Ovary (tissue), 10 donors: Measurements from ENCODE around the gene SLC12A8. TPM values are rescaled to one million over a fixed set of nuclear protein-coding genes. Genes with fewer than 3 reads are reported as not detected.

Experiments
- DNase-seq, 5 donors: peaks; one replicate each; pipeline ENCODE4 v3.0.0-alpha.2; 2019 to 2020
- H3K27ac ChIP-seq, 2 donors: fragments of 200-600 bp; one replicate each; pipeline versions ENCODE4 v1.5.1 to v1.8.0; 2019 to 2022
- H3K27me3 ChIP-seq: fragments of 200-600 bp; one replicate; pipeline ENCODE4 v1.8.0; 2022
- H3K36me3 ChIP-seq: fragments of 200-600 bp; sonication (generic); one replicate; pipeline ENCODE4 v1.5.1; 2019
- H3K4me1 ChIP-seq: one replicate; pipeline ENCODE4 v1.8.1; 2013; ENCODE audit warnings: mild to moderate bottlenecking, moderate library complexity; ENCODE audit not compliant: insufficient read depth
- H3K4me3 ChIP-seq: fragments of 200-600 bp; sonication (generic); one replicate; pipeline ENCODE4 v1.5.1; 2017
- H3K9me3 ChIP-seq, 2 donors: fragments of 200-600 bp in 1 of 2; sonication (generic) in 1 of 2; one replicate each; pipeline versions ENCODE4 v1.5.1 to v1.8.1; 2013 to 2019; ENCODE audit warnings: mild to moderate bottlenecking in 1 of 2, moderate library complexity in 1 of 2
- EP300 ChIP-seq: sonication (generic); formaldehyde crosslinking; IDR thresholded peaks from one replicate; pipeline ENCODE4 v1.6.1; 2017; ENCODE audit warnings: antibody characterized with exemption
- POLR2A ChIP-seq: fragments of 450-650 bp; IDR thresholded peaks from one replicate; pipeline ENCODE4 v1.6.1; 2017; ENCODE audit warnings: antibody characterized with exemption, mild to moderate bottlenecking, moderate library complexity
- WGBS, 3 donors: extraction: QIAGEN DNeasy Blood & Tissue Kit in 1 of 3; methylation state at CpG; one replicate each; pipeline versions ENCODE4 v1.1.5 to v1.1.7; 2013 to 2017; 5-methylcytosine and 5-hydroxymethylcytosine counted together
- intact Hi-C, 4 donors: fragments of 100-400 bp; cut with DNase I; formaldehyde crosslinking; loops; one replicate each; pipeline versions ENCODE4 v1.11.0 to v1.15.1; 2022 to 2023
- long read RNA-seq, 3 donors: library from polyadenylated mRNA in 2 of 3; unstranded in 2 of 3; transcript quantifications; one replicate each; pipeline ENCODE4 v2.0.0 and lab custom pipeline, GENCODE V29; 2021 to 2026
- polyA plus RNA-seq, 2 donors: library from polyadenylated mRNA; stranded (reverse); fragments of 200-250 nt in 1 of 2; fragments of 350-450 nt in 1 of 2; fragmentation: Illumina TruSeq in 1 of 2; extraction: RNeasy Lipid Tissue Mini Kit (QIAGEN cat#74804) in 1 of 2; gene quantifications; one replicate each; pipeline ENCODE4 v1.2.3, GENCODE V29; 2013 to 2014
- total RNA-seq, 7 donors: library from RNA; depleted of rRNA in 2 of 7; stranded (reverse); fragments of >200 nt in 2 of 7; fragmentation: NEBNext Ultra II Directional in 3 of 7; extraction: Animal tissue kit (Norgen Biotek cat#: 25700) in 3 of 7; gene quantifications; one replicate each; pipeline versions ENCODE4 v1.1.0 to v1.2.4, GENCODE V29; 2016 to 2023
- TF ChIP-seq, protein P1 (sequence below), 3 donors: fragments of 450-650 bp in 2 of 3; fragments of 200-600 bp in 1 of 3; IDR thresholded peaks; one replicate each; pipeline versions ENCODE4 v1.5.1 to v1.8.0; 2016 to 2022; ENCODE audit warnings: antibody characterized with exemption in 3 of 3, mild to moderate bottlenecking in 1 of 3
- donor health status: DM: no; HTN: no; CAD: no; lungs with moderate emphysema.
- donor health status: DM: no; HTN: no; CAD: no.
- donor health status: Bipolar disorder and iron deficiency.
- donor health status: DM: yes; HTN: yes; CAD: no.
- donor health status: DM: no; HTN: no; CAD: no.
- donor health status: DM: yes; HTN: yes; CAD: no.

Gene SLC12A8, protein sequence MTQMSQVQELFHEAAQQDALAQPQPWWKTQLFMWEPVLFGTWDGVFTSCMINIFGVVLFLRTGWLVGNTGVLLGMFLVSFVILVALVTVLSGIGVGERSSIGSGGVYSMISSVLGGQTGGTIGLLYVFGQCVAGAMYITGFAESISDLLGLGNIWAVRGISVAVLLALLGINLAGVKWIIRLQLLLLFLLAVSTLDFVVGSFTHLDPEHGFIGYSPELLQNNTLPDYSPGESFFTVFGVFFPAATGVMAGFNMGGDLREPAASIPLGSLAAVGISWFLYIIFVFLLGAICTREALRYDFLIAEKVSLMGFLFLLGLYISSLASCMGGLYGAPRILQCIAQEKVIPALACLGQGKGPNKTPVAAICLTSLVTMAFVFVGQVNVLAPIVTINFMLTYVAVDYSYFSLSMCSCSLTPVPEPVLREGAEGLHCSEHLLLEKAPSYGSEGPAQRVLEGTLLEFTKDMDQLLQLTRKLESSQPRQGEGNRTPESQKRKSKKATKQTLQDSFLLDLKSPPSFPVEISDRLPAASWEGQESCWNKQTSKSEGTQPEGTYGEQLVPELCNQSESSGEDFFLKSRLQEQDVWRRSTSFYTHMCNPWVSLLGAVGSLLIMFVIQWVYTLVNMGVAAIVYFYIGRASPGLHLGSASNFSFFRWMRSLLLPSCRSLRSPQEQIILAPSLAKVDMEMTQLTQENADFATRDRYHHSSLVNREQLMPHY
- total RNA-seq (10 to 100 TPM in 1 of 7 donors, 1 to 10 TPM in 3, under 1 TPM in 3; 0.28 to 11.5 (median 1.5) TPM), polyA plus RNA-seq (10 to 100 TPM in 1 of 2 donors, under 1 TPM in 1; 0.57 to 11.0 TPM)
- long read RNA-seq, donor 1, partial matches to known transcripts: 0 of 2 reads
- long read RNA-seq, donor 1, other reads (novel, unspliced or antisense): 0 of 2 reads
- long read RNA-seq, donor 2: 0 reads
- long read RNA-seq, donor 3, partial matches to known transcripts: 2 of 3 reads
- long read RNA-seq, donor 3, other reads (novel, unspliced or antisense): 1 of 3 reads

DNA sequence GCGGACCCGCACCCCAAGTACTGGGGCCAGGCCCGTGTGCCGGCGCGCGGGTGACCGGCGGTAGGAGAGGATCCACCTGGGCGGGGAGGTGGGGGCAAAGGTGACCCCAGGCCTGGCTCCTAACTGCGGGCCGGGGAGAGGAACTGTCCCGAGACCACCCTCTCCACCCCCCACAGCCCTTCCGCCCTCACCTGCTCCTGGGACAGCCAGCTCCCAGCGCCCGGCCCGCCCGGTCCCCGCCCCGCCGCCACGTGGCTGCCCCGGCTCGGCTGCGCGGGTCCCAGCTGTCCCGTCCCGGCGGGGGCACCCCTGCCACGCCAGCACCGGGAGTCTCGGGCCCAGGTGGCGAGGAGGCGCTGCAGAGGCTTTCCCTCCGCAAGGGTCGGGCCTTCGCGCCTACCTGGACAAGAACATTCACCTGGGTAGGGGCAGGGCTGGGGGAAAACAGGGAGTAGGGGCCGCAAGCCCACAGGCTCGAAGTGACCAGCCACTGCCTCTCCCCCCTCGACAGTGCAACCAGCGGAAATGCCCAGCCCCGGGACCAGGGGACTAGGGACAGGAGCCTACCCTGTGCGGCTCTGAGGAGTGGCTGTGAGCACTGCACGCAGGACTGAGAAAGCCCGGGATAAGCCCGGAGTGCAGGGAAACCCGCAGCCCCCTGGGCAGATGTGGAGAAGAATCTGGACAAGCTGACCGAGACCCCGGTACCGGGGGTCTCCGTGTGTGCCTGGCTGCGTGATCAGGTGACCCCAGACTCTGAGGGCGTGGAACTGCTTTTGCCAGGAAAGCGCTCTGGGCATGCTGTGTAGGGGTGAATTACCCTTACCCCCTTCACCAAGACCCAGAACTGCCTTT, at the start of gene SLC12A8:
SLC12A8 (minus strand) TSS at position 240 of the 855 bp plus-strand sequence. CDS start 1,399 bp downstream, outside the sequence.
- Histone ChIP-seq H3K4me1 (peaks cover 5% of the 10 kb centered on the region), H3K9me3 (no peaks in the 10 kb centered on the region), H3K27me3 (no peaks in the 10 kb centered on the region), H3K36me3 (no peaks in the 10 kb centered on the region), H3K27ac (no peak within 1 kb of the TSS), H3K4me3 (peak within 1 kb of the TSS; percentile 32)
- TF ChIP-seq, protein P1, sequence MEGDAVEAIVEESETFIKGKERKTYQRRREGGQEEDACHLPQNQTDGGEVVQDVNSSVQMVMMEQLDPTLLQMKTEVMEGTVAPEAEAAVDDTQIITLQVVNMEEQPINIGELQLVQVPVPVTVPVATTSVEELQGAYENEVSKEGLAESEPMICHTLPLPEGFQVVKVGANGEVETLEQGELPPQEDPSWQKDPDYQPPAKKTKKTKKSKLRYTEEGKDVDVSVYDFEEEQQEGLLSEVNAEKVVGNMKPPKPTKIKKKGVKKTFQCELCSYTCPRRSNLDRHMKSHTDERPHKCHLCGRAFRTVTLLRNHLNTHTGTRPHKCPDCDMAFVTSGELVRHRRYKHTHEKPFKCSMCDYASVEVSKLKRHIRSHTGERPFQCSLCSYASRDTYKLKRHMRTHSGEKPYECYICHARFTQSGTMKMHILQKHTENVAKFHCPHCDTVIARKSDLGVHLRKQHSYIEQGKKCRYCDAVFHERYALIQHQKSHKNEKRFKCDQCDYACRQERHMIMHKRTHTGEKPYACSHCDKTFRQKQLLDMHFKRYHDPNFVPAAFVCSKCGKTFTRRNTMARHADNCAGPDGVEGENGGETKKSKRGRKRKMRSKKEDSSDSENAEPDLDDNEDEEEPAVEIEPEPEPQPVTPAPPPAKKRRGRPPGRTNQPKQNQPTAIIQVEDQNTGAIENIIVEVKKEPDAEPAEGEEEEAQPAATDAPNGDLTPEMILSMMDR (IDR thresholded peaks at IDR 0.05): no peak
- no peak for TF ChIP-seq POLR2A
- no peak for TF ChIP-seq EP300
- intact Hi-C loops: no loop called here
- WGBS, 3 donors: 10 to 31% (median 14%) methylated on average over 23 to 55 of the region's 55 CpGs
- no peak for DNase-seq

DNA sequence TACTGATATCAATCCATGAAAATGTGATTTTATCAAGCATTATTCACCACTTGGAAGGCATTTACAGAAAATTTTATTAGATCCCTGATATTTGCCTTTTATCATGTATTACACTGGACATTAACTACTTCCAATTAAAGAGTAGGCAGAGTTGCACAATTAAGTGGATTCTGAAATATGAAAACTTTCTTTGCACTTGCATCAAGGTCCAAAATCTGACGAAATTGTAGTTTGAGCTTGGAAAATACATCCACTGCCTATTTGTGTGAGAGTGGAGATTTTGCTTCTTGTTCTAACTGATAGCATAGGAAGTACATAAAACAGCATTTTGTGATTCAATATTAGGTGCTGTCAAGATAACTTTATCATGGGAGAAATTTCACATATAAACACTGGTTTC, 49.6 kb upstream of the SLC12A8 start:
- no peak overlapping the region for H3K4me3 ChIP-seq
- H3K9me3 ChIP-seq: no peaks in the 10 kb centered on the region
- DNase-seq: no peak
- H3K4me1 ChIP-seq: no peaks in the 10 kb centered on the region
- TF ChIP-seq EP300 (no peak), POLR2A (no peak)
- TF ChIP-seq, protein P1 (IDR thresholded peaks at IDR 0.05): no peak
- no peaks in the 10 kb centered on the region for H3K27me3 ChIP-seq
- intact Hi-C loops: no loop called here
- H3K36me3 ChIP-seq: no peaks in the 10 kb centered on the region
- 26 to 53% (median 43%) methylated on average over 1 of the region's 1 CpG for WGBS, 3 donors
- H3K27ac ChIP-seq: no peak overlapping the region

DNA sequence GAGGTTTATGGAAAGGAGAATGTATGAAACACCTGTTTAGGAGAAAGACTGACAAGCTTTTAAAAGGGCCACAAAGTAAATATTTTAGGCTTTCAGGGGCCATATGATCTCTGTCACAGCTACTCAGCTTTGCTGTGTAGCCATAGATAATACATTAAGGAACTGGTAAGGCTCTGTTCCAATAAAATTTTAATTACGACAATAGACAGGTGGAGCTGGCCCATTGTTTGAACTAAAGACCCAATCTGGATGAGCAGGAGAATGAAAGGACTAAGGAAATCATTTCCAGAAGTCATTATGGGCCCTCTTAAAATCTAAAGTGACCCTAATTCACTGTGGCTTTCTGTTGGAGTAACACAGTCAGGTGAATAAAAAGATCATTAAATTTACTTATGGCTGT, 48.5 kb upstream of the SLC12A8 start:
- H3K27ac ChIP-seq: no peak overlapping the region
- TF ChIP-seq EP300: no peak
- TF ChIP-seq, protein P1 (IDR thresholded peaks at IDR 0.05): no peak
- no peak for TF ChIP-seq POLR2A
- no peak for DNase-seq
- intact Hi-C loops: no loop called here
- H3K36me3 ChIP-seq: no peaks in the 10 kb centered on the region
- no peaks in the 10 kb centered on the region for H3K27me3 ChIP-seq
- no peak overlapping the region for H3K4me3 ChIP-seq
- WGBS, 3 donors: 88 to 100% (median 92%) methylated on average over 1 of the region's 1 CpG
- no peaks in the 10 kb centered on the region for H3K4me1 ChIP-seq
- no peaks in the 10 kb centered on the region for H3K9me3 ChIP-seq

DNA sequence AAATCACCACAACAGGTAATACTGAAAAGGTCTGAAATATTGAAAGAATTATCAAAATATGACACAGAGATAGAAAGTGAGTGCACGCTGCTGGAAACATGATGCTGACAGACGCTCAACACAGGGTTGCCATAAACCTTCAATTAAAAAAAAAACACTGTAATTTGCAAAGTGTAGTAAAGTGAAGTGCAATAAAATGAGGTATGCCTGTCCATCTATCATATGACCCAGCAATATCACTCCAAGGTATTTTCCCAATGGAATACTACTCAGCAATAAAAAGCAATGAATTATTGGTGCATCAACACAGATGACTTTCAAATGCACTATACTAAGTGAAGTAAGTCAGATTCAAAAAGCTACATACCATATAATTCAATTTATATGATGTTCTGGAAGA, 47.6 kb upstream of the SLC12A8 start:
- Histone ChIP-seq H3K27me3 (no peaks in the 10 kb centered on the region), H3K4me3 (no peak overlapping the region), H3K9me3 (no peaks in the 10 kb centered on the region), H3K36me3 (no peaks in the 10 kb centered on the region), H3K4me1 (no peaks in the 10 kb centered on the region), H3K27ac (no peak overlapping the region)
- WGBS, 3 donors: 97 to 100% (median 97%) methylated on average over 2 of the region's 2 CpGs
- intact Hi-C loops: no loop called here
- TF ChIP-seq POLR2A: no peak
- TF ChIP-seq EP300: no peak
- TF ChIP-seq, protein P1 (IDR thresholded peaks at IDR 0.05): no peak
- no peak for DNase-seq
